HG02852 (cell line): ENCODE results near the gene LCTL.

Source experiments
- ATAC-seq: cut with Tn5 transposase; IDR thresholded peaks from one replicate; pipeline ENCODE4 v1.9.1; 2021; ENCODE audit warnings: mild to moderate bottlenecking, moderate library complexity; ENCODE audit not compliant: unreplicated experiment

The LCTL gene

GRCh38 chr15:66566963-66567531 lies 1.2 kb upstream of the LCTL start:
- ATAC-seq: peak; percentile 45

- ATAC-seq: no peak
Measured at GRCh38 chr15:66565141-66565641, 607 bp downstream of the LCTL start.

- no peak for ATAC-seq
Measured at GRCh38 chr15:66564136-66565041, 1.4 kb downstream of the LCTL start.

- no peak for ATAC-seq
Measured at GRCh38 chr15:66563566-66564110, 2.2 kb downstream of the LCTL start.

- no peak for ATAC-seq
Measured at GRCh38 chr15:66563126-66563525, 2.7 kb downstream of the LCTL start.

- ATAC-seq: no peak
Measured at GRCh38 chr15:66560856-66561525, 4.8 kb downstream of the LCTL start.

- ATAC-seq: no peak
Measured at GRCh38 chr15:66558271-66558670, 7.5 kb downstream of the LCTL start.

GRCh38 chr15:66555685-66556084 lies 10.1 kb downstream of the LCTL start:
- no peak for ATAC-seq

- ATAC-seq: no peak
Measured at GRCh38 chr15:66545255-66545654, 20.5 kb downstream of the LCTL start.

- no peak for ATAC-seq
Measured at GRCh38 chr15:66542896-66543295, 22.9 kb downstream of the LCTL start.

- no peak for ATAC-seq
Measured at GRCh38 chr15:66535056-66535455, 30.7 kb downstream of the LCTL start.

GRCh38 chr15:66524838-66525237 lies 41.0 kb downstream of the LCTL start:
- no peak for ATAC-seq

- no peak for ATAC-seq
Measured at GRCh38 chr15:66523926-66524325, 41.9 kb downstream of the LCTL start.

- no peak for ATAC-seq
Measured at GRCh38 chr15:66515901-66516322, 49.9 kb downstream of the LCTL start.

GRCh38 chr15:66514586-66514985 lies 51.2 kb downstream of the LCTL start:
- ATAC-seq: no peak

- no peak for ATAC-seq
Measured at GRCh38 chr15:66508293-66508883, 57.4 kb downstream of the LCTL start.

GRCh38 chr15:66505818-66506217 lies 60.0 kb downstream of the LCTL start:
- no peak for ATAC-seq

- ATAC-seq: peak; percentile 22
Measured at GRCh38 chr15:66505430-66505811, 60.4 kb downstream of the LCTL start.

- peak; percentile 79 for ATAC-seq
Measured at GRCh38 chr15:66504563-66505429, 61.0 kb downstream of the LCTL start, which contains the start of the genes RPL4 and ZWILCH. Gene RPL4 (minus strand): TSS chr15:66504855. CDS start chr15:66504790, 65 bp downstream. Gene ZWILCH (plus strand): TSS chr15:66505326. CDS start chr15:66505339, 13 bp downstream.
